ENCODE data around the gene GON4L. TPM values are rescaled to one million over a fixed set of nuclear protein-coding genes. Genes with fewer than 3 reads are reported as not detected.
"Not testable (repeated sequence)": the region's sequence is repeated elsewhere in the genome, so short reads cannot be mapped to it uniquely, and the experiment has no call there.

Gene GON4L, protein sequence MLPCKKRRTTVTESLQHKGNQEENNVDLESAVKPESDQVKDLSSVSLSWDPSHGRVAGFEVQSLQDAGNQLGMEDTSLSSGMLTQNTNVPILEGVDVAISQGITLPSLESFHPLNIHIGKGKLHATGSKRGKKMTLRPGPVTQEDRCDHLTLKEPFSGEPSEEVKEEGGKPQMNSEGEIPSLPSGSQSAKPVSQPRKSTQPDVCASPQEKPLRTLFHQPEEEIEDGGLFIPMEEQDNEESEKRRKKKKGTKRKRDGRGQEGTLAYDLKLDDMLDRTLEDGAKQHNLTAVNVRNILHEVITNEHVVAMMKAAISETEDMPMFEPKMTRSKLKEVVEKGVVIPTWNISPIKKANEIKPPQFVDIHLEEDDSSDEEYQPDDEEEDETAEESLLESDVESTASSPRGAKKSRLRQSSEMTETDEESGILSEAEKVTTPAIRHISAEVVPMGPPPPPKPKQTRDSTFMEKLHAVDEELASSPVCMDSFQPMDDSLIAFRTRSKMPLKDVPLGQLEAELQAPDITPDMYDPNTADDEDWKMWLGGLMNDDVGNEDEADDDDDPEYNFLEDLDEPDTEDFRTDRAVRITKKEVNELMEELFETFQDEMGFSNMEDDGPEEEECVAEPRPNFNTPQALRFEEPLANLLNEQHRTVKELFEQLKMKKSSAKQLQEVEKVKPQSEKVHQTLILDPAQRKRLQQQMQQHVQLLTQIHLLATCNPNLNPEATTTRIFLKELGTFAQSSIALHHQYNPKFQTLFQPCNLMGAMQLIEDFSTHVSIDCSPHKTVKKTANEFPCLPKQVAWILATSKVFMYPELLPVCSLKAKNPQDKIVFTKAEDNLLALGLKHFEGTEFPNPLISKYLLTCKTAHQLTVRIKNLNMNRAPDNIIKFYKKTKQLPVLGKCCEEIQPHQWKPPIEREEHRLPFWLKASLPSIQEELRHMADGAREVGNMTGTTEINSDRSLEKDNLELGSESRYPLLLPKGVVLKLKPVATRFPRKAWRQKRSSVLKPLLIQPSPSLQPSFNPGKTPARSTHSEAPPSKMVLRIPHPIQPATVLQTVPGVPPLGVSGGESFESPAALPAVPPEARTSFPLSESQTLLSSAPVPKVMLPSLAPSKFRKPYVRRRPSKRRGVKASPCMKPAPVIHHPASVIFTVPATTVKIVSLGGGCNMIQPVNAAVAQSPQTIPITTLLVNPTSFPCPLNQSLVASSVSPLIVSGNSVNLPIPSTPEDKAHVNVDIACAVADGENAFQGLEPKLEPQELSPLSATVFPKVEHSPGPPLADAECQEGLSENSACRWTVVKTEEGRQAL (N-terminal part only)
- 42.7 TPM for polyA plus RNA-seq (2013, experiment 1 of 4)
- 55.7 TPM for polyA plus RNA-seq (2013, experiment 2 of 4)
- 29.7 TPM for polyA plus RNA-seq (2013, experiment 3 of 4)
- 33.8 TPM for polyA plus RNA-seq (2013, experiment 4 of 4)

DNA sequence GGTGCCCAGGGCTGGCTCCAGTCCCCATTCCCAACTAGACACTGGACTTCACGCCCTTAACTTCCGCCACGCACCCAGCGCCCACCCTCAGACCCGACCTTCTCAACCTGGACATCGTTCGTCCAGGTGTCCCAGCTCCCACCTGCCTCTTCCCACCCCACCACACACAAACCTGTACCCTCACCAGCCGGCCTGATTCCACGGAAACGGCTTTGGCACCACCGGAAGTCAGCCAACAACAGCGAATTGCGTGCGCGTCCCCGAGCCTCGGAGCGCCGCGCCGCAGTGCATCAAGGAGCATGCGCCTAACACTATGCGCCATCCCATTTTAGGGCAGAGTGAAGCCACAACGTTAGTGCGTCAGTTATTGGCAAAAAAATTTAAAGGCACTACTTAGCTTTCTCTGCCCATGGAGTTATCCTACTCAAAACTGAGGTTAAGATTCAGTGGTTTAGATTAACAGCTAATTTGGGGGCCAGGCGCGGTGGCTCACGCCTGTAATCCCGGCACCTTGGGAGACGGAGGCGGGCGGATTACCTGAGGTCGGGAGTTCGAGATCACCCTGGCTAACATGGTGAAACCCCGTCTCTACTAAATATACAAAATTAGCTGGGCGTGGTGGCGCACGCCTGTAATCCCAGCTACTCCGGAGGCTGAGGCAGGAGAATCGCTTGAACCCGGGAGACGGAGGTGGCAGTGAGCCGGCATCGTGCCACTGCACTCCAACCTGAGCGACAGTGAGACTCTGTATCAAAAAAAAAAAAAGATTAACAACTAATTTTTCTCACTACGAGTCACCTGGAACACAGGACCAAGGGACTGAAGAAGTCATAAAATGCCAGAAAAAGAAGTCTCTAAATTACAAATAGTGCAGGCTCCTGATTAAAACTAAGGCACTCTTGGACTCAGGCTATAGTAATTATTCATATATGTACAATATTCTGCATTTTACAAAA is at the start of gene GON4L:
Gene GON4L, minus strand, starts transcription at position 240 of the 956 bp plus-strand sequence. CDS start 3,434 bp downstream, outside the sequence.
- Histone ChIP-seq H3K4me1 (ENCODE audit: control insufficient read depth, insufficient read depth, low read length) (peaks cover 6% of the 10 kb centered on the region), H3K36me3 (ENCODE audit: control insufficient read depth, insufficient read depth, low read length) (peaks cover 15% of the 10 kb centered on the region), H3K27me3 (ENCODE audit: control insufficient read depth, insufficient read depth, low read length, poor library complexity, severe bottlenecking) (peaks cover 12% of the 10 kb centered on the region), H3K4me3 (ENCODE audit: insufficient read depth, low read depth, low read length) (peak within 1 kb of the TSS; percentile 64), H3K9me3 (ENCODE audit: control insufficient read depth, low read length) (no peaks in the 10 kb centered on the region), H3K27ac (ENCODE audit: insufficient read depth, low read depth, low read length, poor library complexity, severe bottlenecking) (no peak within 1 kb of the TSS)
- WGBS, 2 experiments = 36 to 38% methylated on average over 46 of the region's 46 CpGs

DNA sequence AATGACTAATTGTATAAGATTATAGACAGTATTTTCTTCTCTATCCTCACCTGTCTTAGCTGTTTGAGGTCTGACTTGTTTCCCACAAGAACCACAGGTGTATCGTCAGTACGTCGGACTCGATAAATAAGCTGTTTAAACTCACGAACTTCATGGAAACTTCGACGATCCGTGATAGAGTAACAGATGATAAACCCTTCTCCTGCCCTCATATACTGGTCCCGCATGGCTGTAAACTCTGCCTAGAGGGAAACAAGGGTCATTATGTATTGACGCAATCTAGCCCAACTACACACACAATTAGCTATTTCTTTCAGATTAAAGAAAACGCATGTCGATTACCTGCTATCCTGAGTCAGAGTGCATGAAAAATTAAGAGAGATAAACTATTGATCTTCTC is 47.2 kb upstream of the GON4L start:
- WGBS, 2 experiments = 94 to 96% methylated on average over 12 of the region's 12 CpGs
- no peak overlapping the region for H3K27ac ChIP-seq (ENCODE audit: insufficient read depth, low read depth, low read length, poor library complexity, severe bottlenecking)
- peaks cover 45% of the 10 kb centered on the region for H3K36me3 ChIP-seq (ENCODE audit: control insufficient read depth, insufficient read depth, low read length)
- no peaks in the 10 kb centered on the region for H3K4me1 ChIP-seq (ENCODE audit: control insufficient read depth, insufficient read depth, low read length)
- no peak overlapping the region for H3K4me3 ChIP-seq (ENCODE audit: insufficient read depth, low read depth, low read length)
- H3K9me3 ChIP-seq (ENCODE audit: control insufficient read depth, low read length) = no peaks in the 10 kb centered on the region
- no peaks in the 10 kb centered on the region for H3K27me3 ChIP-seq (ENCODE audit: control insufficient read depth, insufficient read depth, low read length, poor library complexity, severe bottlenecking)

DNA sequence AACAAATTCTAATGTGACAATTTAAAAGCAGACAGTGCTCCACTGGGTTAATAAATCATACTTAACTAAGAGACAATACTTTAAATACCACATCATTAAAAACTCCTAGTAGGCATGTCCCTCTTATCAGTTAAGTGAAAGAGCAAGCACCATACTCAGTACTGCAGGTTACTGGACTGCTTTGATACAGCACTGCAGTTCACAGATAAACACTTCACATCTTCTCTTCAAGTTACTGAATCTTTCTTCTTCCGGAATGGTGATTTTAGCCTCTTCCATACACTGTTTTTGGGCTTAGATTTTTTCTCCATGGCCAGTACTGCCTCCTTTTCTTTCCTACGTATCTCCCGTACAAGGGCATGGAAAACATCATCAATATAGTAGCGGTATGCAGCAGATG is 43.1 kb upstream of the GON4L start:
- no peaks in the 10 kb centered on the region for H3K4me1 ChIP-seq (ENCODE audit: control insufficient read depth, insufficient read depth, low read length)
- no peaks in the 10 kb centered on the region for H3K27me3 ChIP-seq (ENCODE audit: control insufficient read depth, insufficient read depth, low read length, poor library complexity, severe bottlenecking)
- H3K4me3 ChIP-seq (ENCODE audit: insufficient read depth, low read depth, low read length) = no peak overlapping the region
- no peak overlapping the region for H3K27ac ChIP-seq (ENCODE audit: insufficient read depth, low read depth, low read length, poor library complexity, severe bottlenecking)
- 95 to 98% methylated on average over 4 of the region's 4 CpGs for WGBS, 2 experiments
- H3K9me3 ChIP-seq (ENCODE audit: control insufficient read depth, low read length) = no peaks in the 10 kb centered on the region
- H3K36me3 ChIP-seq (ENCODE audit: control insufficient read depth, insufficient read depth, low read length) = peaks cover 43% of the 10 kb centered on the region

DNA sequence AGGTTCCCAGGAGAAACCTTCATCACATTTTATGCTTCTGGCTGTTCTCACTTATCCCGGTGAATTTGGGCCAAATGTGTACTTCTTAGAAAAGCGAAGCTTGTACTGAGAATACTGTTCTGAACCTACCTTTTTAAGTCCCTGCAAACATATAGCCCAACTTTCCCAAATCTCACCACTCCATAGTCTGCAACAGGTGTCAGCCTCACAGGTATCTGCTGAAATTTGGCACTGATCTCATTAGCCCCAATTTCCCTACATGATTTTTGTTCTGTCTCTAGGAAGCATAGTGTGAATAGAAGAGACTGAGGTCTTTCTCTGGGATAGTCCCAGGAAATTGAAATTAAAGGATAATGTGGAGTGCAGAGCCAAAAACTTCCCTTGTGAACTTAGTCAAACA is 42.7 kb upstream of the GON4L start:
- no peak overlapping the region for H3K27ac ChIP-seq (ENCODE audit: insufficient read depth, low read depth, low read length, poor library complexity, severe bottlenecking)
- peaks cover 40% of the 10 kb centered on the region for H3K36me3 ChIP-seq (ENCODE audit: control insufficient read depth, insufficient read depth, low read length)
- 95 to 99% methylated on average over 2 of the region's 2 CpGs for WGBS, 2 experiments
- H3K27me3 ChIP-seq (ENCODE audit: control insufficient read depth, insufficient read depth, low read length, poor library complexity, severe bottlenecking) = no peaks in the 10 kb centered on the region
- H3K4me3 ChIP-seq (ENCODE audit: insufficient read depth, low read depth, low read length) = no peak overlapping the region
- no peaks in the 10 kb centered on the region for H3K4me1 ChIP-seq (ENCODE audit: control insufficient read depth, insufficient read depth, low read length)
- H3K9me3 ChIP-seq (ENCODE audit: control insufficient read depth, low read length) = no peaks in the 10 kb centered on the region

DNA sequence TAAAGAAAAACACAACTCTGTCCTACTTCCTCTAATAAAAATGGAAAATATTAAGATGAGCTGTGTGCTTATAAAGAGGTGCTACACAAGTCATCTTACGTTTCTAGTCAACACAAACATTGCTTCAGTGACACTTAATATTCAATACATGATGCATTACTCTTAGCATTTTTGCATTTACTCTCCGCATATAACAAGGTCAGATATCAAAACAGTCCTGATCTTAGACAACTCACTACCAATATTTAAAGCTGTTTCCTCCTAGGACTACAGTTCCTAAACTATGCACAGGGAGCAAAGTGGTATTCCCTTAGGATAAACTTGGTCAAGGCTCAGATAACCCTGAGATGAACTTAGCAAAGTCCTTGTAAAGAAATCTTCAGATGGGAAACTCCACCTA is 41.9 kb upstream of the GON4L start:
- H3K4me1 ChIP-seq (ENCODE audit: control insufficient read depth, insufficient read depth, low read length) = no peaks in the 10 kb centered on the region
- H3K9me3 ChIP-seq (ENCODE audit: control insufficient read depth, low read length) = no peaks in the 10 kb centered on the region
- no peak overlapping the region for H3K4me3 ChIP-seq (ENCODE audit: insufficient read depth, low read depth, low read length)
- 95 to 98% methylated on average over 2 of the region's 2 CpGs for WGBS, 2 experiments
- H3K36me3 ChIP-seq (ENCODE audit: control insufficient read depth, insufficient read depth, low read length) = peaks cover 32% of the 10 kb centered on the region
- H3K27ac ChIP-seq (ENCODE audit: insufficient read depth, low read depth, low read length, poor library complexity, severe bottlenecking) = no peak overlapping the region
- H3K27me3 ChIP-seq (ENCODE audit: control insufficient read depth, insufficient read depth, low read length, poor library complexity, severe bottlenecking) = no peaks in the 10 kb centered on the region

DNA sequence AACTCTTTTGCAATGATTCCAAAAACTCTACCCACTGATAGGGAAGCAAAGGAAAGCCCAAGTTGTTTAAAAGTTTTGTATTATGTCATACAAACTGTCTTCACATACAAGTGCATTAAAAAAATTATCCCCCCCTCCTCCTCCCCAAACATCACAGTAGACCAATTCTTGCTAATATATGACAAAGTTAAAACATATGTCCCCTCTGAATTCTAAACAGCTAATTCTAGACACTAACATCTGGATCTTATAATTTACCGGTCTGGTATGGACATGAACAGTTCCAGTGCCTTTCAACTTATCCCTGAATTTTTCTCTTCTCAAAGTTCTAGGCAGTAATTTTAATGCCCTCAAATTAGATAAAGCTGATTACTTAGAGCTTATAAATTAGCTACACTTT is 40.7 kb upstream of the GON4L start:
- Histone ChIP-seq H3K27ac (ENCODE audit: insufficient read depth, low read depth, low read length, poor library complexity, severe bottlenecking) (no peak overlapping the region), H3K4me3 (ENCODE audit: insufficient read depth, low read depth, low read length) (no peak overlapping the region), H3K9me3 (ENCODE audit: control insufficient read depth, low read length) (no peaks in the 10 kb centered on the region), H3K36me3 (ENCODE audit: control insufficient read depth, insufficient read depth, low read length) (peaks cover 28% of the 10 kb centered on the region), H3K4me1 (ENCODE audit: control insufficient read depth, insufficient read depth, low read length) (no peaks in the 10 kb centered on the region), H3K27me3 (ENCODE audit: control insufficient read depth, insufficient read depth, low read length, poor library complexity, severe bottlenecking) (no peaks in the 10 kb centered on the region)
- 100% methylated on average over 1 of the region's 1 CpG for WGBS, 2 experiments

DNA sequence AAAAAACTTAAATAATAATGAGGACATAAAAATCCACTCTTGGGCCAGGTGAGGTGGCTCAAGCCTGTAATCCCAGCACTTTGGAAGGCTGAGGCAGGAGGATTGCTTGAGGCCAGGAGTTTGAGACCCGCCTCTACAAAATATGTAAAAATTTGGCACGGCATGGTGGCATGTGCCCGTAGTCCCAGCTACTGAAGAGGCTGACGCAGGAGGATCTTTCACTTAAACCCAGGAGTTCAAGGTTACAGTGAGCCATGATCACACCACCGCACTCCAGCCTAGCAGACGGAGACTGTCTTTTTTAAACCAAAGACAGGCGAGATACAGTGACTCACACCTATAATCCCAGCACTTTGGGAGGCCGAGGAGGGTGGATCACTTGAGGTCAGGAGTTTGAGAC is 39.5 kb upstream of the GON4L start:
- H3K4me1 ChIP-seq (ENCODE audit: control insufficient read depth, insufficient read depth, low read length); H3K27ac ChIP-seq (ENCODE audit: insufficient read depth, low read depth, low read length, poor library complexity, severe bottlenecking); H3K27me3 ChIP-seq (ENCODE audit: control insufficient read depth, insufficient read depth, low read length, poor library complexity, severe bottlenecking); H3K4me3 ChIP-seq (ENCODE audit: insufficient read depth, low read depth, low read length); H3K9me3 ChIP-seq (ENCODE audit: control insufficient read depth, low read length): not testable (repeated sequence)
- H3K36me3 ChIP-seq (ENCODE audit: control insufficient read depth, insufficient read depth, low read length) = peaks cover 28% of the 10 kb centered on the region
- 89 to 94% methylated on average over 8 of the region's 8 CpGs for WGBS, 2 experiments

DNA sequence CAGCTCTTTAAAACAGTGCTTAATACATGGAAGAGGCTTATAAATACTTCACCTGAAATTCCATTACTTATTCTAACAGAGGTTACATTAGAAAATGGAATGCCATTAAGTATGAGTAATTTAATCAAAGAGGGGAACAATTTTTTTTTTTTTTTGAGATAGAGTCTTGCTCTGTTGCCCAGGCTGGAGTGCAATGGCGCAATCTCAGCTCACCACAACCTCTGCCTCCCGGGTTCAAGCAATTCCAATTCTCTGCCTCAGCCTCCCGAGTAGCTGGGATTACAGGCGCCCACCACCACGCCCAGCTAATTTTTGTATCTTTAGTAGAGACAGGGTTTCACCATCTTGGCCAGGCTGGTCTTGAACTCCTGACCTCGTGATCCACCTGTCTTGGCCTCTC is 38.6 kb upstream of the GON4L start:
- not testable (repeated sequence) for H3K27me3 ChIP-seq (ENCODE audit: control insufficient read depth, insufficient read depth, low read length, poor library complexity, severe bottlenecking); H3K9me3 ChIP-seq (ENCODE audit: control insufficient read depth, low read length); H3K4me1 ChIP-seq (ENCODE audit: control insufficient read depth, insufficient read depth, low read length); H3K4me3 ChIP-seq (ENCODE audit: insufficient read depth, low read depth, low read length); H3K27ac ChIP-seq (ENCODE audit: insufficient read depth, low read depth, low read length, poor library complexity, severe bottlenecking)
- H3K36me3 ChIP-seq (ENCODE audit: control insufficient read depth, insufficient read depth, low read length) = peaks cover 24% of the 10 kb centered on the region
- WGBS, 2 experiments = 81 to 87% methylated on average over 6 of the region's 6 CpGs
